Epithelial cell of esophagus (primary cell): ENCODE measurements around the gene TSPAN13.
A peak's percentile ranks its signal among the peaks of the same experiment; 100 is the strongest.

Source experiments
- DNase-seq: peaks from one replicate; pipeline ENCODE4 v3.0.0; 2010; ENCODE audit warnings: low read depth
- H3K4me3 ChIP-seq: 2 replicates; pipeline ENCODE4 v1.5.1; 2011; ENCODE audit warnings: mild to moderate bottlenecking, low read length, control low read depth
- CTCF ChIP-seq: IDR thresholded peaks from 2 replicates; pipeline ENCODE4 v1.5.1; 2011; ENCODE audit warnings: low read depth, mild to moderate bottlenecking, low read length, control low read depth, inconsistent platforms; ENCODE audit not compliant: insufficient read depth; ENCODE audit errors: missing control alignments

TSPAN13 gene

DNA sequence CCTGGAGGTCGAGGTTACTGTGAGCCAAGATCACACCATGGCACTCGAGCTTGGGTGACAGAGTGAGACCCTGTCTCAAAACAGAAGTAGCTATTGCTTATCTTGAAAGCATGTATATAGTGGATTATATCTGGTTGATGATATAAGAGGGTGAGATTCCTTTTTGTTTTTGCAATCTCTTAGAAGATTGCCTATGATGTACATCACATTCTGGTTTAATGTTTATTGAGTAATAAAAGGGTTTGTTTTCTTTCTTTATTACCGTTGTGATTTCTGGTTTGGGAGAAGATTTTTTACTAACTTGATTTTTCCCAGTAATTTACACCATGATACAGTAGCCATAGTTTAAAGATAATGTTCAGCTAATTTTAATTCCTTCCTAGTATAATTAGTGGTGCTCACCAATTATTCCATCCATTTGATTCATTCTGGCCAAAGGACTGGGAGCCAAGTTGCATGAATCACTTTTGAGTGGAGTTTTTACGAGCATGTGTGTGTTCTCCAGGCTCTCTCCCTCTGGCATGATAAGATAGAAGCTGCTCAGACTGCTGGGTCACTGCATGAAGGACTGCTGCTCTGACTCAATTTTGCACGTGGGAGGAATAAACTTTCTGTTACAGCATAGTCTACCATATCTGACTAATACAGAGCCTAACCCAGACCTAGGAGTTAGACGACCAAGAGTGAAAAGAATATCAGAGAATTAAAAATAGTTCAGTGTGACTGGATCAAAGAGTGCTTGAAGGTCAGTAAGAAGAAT lies 13.5 kb upstream of the TSPAN13 start:
- TF ChIP-seq CTCF: no peak
- H3K4me3 ChIP-seq: no peak overlapping the region
- DNase-seq: peak; percentile 97

GRCh38 chr7:16740623-16740953 lies 13.0 kb upstream of the TSPAN13 start:
- no peak for TF ChIP-seq CTCF
- H3K4me3 ChIP-seq: no peak overlapping the region

DNA sequence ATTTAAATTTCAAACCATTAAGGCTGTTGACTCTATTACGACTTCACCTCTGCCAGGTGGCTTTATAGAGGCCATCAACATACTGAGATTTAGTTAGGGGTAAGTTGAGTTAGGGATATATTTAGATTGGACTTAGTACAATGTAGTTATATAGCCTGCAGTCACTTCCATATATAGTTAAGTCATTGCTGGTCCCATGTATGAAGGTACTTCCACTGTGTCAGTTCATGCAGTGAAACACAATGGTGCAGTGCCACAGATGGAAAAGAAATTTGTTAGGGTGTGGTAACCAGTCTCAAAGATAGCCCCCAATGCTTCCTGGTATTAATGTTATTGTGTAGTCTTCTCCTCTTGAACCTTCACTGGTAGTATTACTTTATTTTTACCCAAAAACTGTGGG lies 12.6 kb upstream of the TSPAN13 start:
- DNase-seq: no peak
- TF ChIP-seq CTCF: no peak
- no peak overlapping the region for H3K4me3 ChIP-seq

More at GRCh38 chr7:16740623-16740953, 13.0 kb upstream of the TSPAN13 start:
- DNase-seq: no peak

- TF ChIP-seq CTCF: no peak
- DNase-seq: peak; percentile 27
Measured at GRCh38 chr7:16741676-16742075, 11.9 kb upstream of the TSPAN13 start.

GRCh38 chr7:16742547-16742946 lies 11.0 kb upstream of the TSPAN13 start:
- no peak for DNase-seq
- H3K4me3 ChIP-seq: no peak overlapping the region
- TF ChIP-seq CTCF: no peak

More at GRCh38 chr7:16741676-16742075, 11.9 kb upstream of the TSPAN13 start:
- no peak overlapping the region for H3K4me3 ChIP-seq

DNA sequence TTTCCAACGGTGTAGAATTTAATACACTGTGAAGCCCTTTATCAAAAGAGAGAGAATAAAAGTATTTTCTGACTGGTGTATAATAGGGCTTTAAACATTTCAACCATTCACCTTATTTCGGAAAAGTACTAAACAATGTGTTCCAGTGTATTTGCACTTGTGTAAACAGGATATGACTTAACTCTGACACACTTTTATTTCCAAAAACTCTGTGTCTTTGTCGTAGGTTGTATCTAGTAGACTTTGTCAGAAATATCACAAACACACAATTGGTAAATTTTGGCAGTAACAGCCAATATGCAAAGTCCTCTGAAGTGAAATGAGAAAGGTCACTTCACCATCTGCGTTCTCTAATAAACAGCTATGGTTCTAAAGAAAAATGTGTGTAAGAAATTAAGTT lies 10.3 kb upstream of the TSPAN13 start:
- no peak for TF ChIP-seq CTCF

More for the DNA sequence above, 10.3 kb upstream of the TSPAN13 start:
- DNase-seq: peak; percentile 39
- no peak overlapping the region for H3K4me3 ChIP-seq
